Measurements from ENCODE around the gene DTNA.

DNA sequence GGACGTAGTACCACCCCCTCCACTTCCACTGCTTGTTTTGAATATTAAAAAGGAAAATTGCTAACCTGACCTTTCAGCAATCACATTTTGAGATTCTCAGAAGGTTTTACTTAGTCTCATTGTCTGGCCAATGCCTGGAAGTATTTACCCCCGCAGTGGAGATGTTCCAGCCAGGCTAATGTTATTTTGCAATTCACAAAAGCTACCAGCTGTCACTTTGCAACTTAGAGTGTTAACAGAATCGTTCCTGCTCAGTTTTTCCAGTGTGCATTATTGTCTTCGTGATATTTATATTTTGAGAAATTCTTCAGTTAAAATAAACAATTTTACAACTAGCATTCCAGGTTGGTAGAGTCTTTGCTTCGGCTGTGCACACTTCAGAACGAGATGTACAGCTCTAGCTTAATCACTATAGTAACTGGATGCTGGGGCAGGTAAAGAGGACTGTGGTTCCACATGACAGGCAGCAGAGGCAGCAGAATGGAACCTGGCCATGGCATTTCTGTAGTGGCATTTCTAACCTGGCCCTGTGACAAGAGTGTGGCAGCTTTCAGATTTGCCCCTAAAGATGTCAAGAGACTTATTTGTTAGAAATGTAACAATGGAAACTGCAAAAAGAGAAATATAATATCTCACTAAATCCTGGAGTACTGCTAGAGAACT is 85.1 kb downstream of the DTNA start:
- no peak for TF ChIP-seq TCF7L2 (IDR thresholded peaks at IDR 0.05; ENCODE audit: borderline replicate concordance, extremely low read depth, insufficient read depth, insufficient read length)
- TF ChIP-seq, protein P1, sequence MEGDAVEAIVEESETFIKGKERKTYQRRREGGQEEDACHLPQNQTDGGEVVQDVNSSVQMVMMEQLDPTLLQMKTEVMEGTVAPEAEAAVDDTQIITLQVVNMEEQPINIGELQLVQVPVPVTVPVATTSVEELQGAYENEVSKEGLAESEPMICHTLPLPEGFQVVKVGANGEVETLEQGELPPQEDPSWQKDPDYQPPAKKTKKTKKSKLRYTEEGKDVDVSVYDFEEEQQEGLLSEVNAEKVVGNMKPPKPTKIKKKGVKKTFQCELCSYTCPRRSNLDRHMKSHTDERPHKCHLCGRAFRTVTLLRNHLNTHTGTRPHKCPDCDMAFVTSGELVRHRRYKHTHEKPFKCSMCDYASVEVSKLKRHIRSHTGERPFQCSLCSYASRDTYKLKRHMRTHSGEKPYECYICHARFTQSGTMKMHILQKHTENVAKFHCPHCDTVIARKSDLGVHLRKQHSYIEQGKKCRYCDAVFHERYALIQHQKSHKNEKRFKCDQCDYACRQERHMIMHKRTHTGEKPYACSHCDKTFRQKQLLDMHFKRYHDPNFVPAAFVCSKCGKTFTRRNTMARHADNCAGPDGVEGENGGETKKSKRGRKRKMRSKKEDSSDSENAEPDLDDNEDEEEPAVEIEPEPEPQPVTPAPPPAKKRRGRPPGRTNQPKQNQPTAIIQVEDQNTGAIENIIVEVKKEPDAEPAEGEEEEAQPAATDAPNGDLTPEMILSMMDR (IDR thresholded peaks at IDR 0.05 in 2 of 3, conservative IDR thresholded peaks at IDR 0.05 in 1 of 3; ENCODE audit: borderline replicate concordance in 1 of 3, insufficient read depth in 1 of 3, low read depth in 2 of 3, low read length in 2 of 3) = no peak

Measured in HCT116 (cell line).